Neutrophil (primary cell): ENCODE measurements around the gene RBP5.

ENCODE experiments used
- H3K27ac ChIP-seq: fragments of 200-600 bp; sonication (generic); 2 replicates; pipeline ENCODE4 v1.5.1; 2016; ENCODE audit warnings: mild to moderate bottlenecking, moderate library complexity
- H3K27me3 ChIP-seq: fragments of 200-600 bp; sonication (generic); 2 replicates; pipeline ENCODE4 v1.6.0; 2016; ENCODE audit warnings: mild to moderate bottlenecking
- H3K36me3 ChIP-seq: fragments of 200-600 bp; sonication (generic); 2 replicates; pipeline ENCODE4 v1.5.1; 2017
- H3K4me1 ChIP-seq, 2 experiments: fragments of 200-600 bp in 1 of 2; sonication (generic) in 1 of 2; 1 replicate in 1 of 2; 2 replicates in 1 of 2; pipeline versions ENCODE4 v1.5.1 to v1.6.1; 2013 to 2016; ENCODE audit warnings: low read depth in 1 of 2, low read length in 1 of 2, mild to moderate bottlenecking in 1 of 2, moderate library complexity in 1 of 2; ENCODE audit not compliant: control insufficient read depth in 1 of 2, insufficient read depth in 1 of 2
- H3K4me3 ChIP-seq, 2 experiments: fragments of 200-600 bp in 1 of 2; sonication (generic) in 1 of 2; 1 replicate in 1 of 2; 2 replicates in 1 of 2; pipeline ENCODE4 v1.5.1; 2013 to 2016; ENCODE audit warnings: low read depth in 1 of 2, low read length in 1 of 2, mild to moderate bottlenecking in 1 of 2, moderate library complexity in 1 of 2
- H3K9me3 ChIP-seq: fragments of 200-600 bp; sonication (generic); 2 replicates; pipeline ENCODE4 v1.5.1; 2016
- CTCF ChIP-seq: fragments of 200-600 bp; sonication (generic); IDR thresholded peaks from 2 replicates; pipeline ENCODE4 v1.5.1; 2016; ENCODE audit warnings: antibody characterized with exemption

The RBP5 gene

GRCh38 chr12:7099290-7099996 lies 29.2 kb downstream of the RBP5 start:
- TF ChIP-seq CTCF: no peak
- no peaks in the 10 kb centered on the region for H3K9me3 ChIP-seq
- H3K4me3 ChIP-seq: no peak overlapping the region
- H3K27ac ChIP-seq: peak overlapping the region; percentile 71
- H3K4me1 ChIP-seq: peaks cover 19 to 27% of the 10 kb centered on the region in 2 experiments
- peaks cover 89% of the 10 kb centered on the region for H3K36me3 ChIP-seq
- H3K27me3 ChIP-seq: no peaks in the 10 kb centered on the region

- peaks cover 65% of the 10 kb centered on the region for H3K36me3 ChIP-seq
- no peaks in the 10 kb centered on the region for H3K27me3 ChIP-seq
- no peaks in the 10 kb centered on the region for H3K9me3 ChIP-seq
- H3K4me3 ChIP-seq: no peak overlapping the region
- H3K4me1 ChIP-seq: peaks cover 16 to 18% of the 10 kb centered on the region in 2 experiments
- H3K27ac ChIP-seq: no peak overlapping the region
- no peak for TF ChIP-seq CTCF
Observed at GRCh38 chr12:7096979-7097378, 31.7 kb downstream of the RBP5 start.

GRCh38 chr12:7096006-7096932 lies 32.4 kb downstream of the RBP5 start:
- Histone ChIP-seq H3K27ac (peak overlapping the region; percentile 31), H3K9me3 (no peaks in the 10 kb centered on the region), H3K36me3 (peaks cover 58% of the 10 kb centered on the region), H3K27me3 (no peaks in the 10 kb centered on the region), H3K4me3 (no peak overlapping the region), H3K4me1 (peaks cover 18 to 19% of the 10 kb centered on the region in 2 experiments)
- no peak for TF ChIP-seq CTCF

- peaks cover 11 to 19% of the 10 kb centered on the region in 2 experiments for H3K4me1 ChIP-seq
- H3K36me3 ChIP-seq: peaks cover 36% of the 10 kb centered on the region
- no peak for TF ChIP-seq CTCF
- no peaks in the 10 kb centered on the region for H3K27me3 ChIP-seq
- H3K9me3 ChIP-seq: no peaks in the 10 kb centered on the region
- H3K4me3 ChIP-seq: no peak overlapping the region
- H3K27ac ChIP-seq: no peak overlapping the region
Observed at GRCh38 chr12:7093892-7094291, 34.8 kb downstream of the RBP5 start.

- peaks cover 11 to 19% of the 10 kb centered on the region in 2 experiments for H3K4me1 ChIP-seq
Observed at GRCh38 chr12:7093486-7093885, 35.2 kb downstream of the RBP5 start.

More at GRCh38 chr12:7093486-7093885, 35.2 kb downstream of the RBP5 start:
- no peak overlapping the region for H3K4me3 ChIP-seq
- H3K27ac ChIP-seq: no peak overlapping the region
- H3K9me3 ChIP-seq: no peaks in the 10 kb centered on the region
- no peaks in the 10 kb centered on the region for H3K27me3 ChIP-seq
- H3K36me3 ChIP-seq: peaks cover 32% of the 10 kb centered on the region
- TF ChIP-seq CTCF: no peak
